Head of caudate nucleus (tissue), 42 donors: ENCODE results near the gene MED14.
"Not testable (repeated sequence)": the region's sequence is repeated elsewhere in the genome, so short reads cannot be mapped to it uniquely, and the experiment has no call there.

Experiments
- DNase-seq, 42 donors: peaks; one replicate each; pipeline versions ENCODE4 v3.0.0 to v3.0.0-alpha.2; 2020 to 2021; ENCODE audit warnings: mixed read lengths in 7 of 42
- intact Hi-C: fragments of 100-400 bp; cut with DNase I; formaldehyde crosslinking; loops from one replicate; pipeline ENCODE4 v1.15.0; 2022

MED14 gene

GRCh38 chrX:40734971-40735324, 394 bp downstream of the MED14 start:
- intact Hi-C loops = loop anchor here (2.0 to 10.0 kb wide), 2 partner anchors 84 to 350 kb away; partner anchors contain the start of gene USP9X
- peak in 7 of 42 donors; percentile 3 to 48 (median 16) for DNase-seq

DNA sequence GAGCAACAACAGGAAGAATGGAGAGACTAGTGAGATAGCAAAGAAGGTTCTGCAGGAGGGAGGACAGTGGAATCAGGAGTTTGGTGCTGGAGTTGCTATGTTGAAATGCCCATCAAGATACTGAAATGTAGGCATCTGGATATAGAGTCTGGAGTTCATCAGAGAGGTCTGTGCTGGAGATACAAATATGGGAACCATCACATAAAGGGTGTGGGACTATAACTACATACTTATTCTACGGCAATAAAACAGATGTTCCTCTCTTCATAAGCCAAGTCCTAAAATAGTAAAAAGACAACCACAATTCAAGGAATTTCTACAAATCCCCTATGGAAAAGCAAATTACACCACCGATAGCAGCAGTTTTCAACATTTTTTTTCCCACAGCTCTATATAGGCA, 1.6 kb downstream of the MED14 start:
- DNase-seq = no peak
- intact Hi-C loops = loop anchor here (2.0 to 10.0 kb wide), 2 partner anchors 83 to 351 kb away; partner anchors contain the start of gene USP9X

DNA sequence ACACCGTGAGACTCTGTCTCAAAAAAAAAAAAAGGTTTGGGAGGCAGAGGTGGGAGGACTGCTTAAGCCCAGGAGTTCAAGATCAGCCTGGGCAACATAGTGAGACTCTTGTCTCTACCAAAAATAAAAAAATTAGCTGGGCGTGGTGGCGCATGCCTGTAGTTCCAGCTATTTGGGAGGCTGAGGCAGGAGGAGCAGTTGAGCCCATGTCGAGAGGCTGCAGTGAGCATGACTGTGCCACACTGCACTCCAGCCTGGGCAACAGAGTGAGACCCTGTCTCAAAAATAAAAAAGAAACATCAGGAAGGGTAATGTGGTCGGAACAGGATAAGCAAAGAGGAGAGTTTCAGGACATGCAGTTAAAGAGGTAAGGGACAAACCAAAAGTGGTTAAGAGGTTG, 2.8 kb downstream of the MED14 start:
- intact Hi-C loops = loop anchor here (10.0 kb wide), 1 partner anchor 352 kb away; the partner anchor contains the start of gene USP9X
- not testable (repeated sequence) for DNase-seq

DNA sequence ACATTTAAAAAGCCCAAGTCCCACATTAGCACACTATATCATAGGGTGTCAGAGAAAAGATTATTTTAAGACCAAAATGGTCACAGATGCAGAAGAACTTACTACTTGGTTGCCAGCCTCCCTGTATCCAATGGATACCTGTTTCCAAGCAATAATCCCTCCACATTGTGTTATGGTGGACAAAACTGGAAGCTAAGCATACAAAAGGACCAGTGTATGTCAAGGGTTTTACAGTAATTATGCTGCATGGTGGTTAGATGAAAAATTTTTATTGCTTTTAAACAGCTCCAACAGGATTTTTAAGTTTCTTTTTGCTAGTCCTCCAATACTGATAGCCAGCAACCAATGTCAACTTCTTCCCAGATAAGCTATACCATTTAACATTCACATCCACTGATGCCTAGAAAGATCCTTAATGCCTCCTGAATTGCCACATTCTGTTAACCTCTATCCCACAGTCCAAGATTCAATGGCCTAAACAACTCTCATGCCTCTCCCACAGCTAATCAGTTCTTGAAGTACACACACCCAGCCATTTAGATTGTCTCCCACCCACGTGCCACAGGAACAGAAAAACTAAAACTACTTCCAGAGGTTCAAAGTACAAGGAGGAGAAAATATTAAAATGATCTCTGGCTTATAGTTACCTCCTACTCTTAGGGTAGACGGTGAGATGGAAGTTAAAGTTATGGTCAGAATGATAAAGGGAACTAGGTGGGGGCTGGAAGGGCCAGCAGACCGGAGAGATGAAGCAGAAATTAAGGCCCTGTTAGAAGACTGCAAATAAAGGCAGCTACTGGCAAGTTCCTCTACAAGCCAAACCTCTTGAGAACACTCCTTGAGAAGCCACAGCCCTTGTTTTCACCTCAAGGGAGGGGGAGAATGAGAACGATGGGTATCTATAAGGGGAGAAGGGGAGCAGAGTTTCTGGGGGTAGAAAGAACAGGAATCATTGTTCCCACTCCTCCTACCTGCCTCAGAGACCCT, 5.5 kb downstream of the MED14 start:
- intact Hi-C loops = loop anchor here (10.0 kb wide), 1 partner anchor 355 kb away; the partner anchor contains the start of gene USP9X
- DNase-seq = no peak

DNA sequence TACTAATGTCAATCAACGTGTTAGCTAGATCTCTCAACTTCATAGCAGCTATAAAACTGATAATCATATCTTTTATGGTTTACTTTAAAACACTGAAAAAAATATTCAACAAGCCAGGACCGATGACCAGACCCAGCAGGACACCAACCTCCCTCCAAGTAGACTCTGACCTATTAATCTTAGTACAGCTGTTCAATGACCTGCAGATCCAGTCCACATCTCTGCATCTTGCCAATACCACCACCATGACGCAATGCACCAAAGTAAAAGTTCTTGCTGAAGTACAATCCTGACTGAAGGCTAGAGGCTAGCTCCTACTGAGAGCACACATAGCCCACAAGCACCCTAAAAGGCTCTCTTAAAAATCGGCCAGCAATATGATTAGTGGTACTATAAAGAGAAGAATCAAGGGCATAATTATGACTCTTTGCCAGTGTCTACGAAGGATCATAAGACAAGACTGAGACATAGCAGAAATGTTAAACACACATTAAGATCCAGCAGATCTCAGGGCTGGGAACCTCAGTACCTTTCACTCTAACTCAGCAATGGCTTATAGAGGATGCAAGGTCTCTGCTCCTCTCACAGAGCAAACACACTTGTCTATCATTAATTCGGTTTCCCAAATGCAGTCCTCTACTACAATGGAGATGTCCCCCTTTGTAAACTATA, 7.6 kb downstream of the MED14 start:
- intact Hi-C loops = no loop called here
- no peak for DNase-seq

GRCh38 chrX:40727093-40727492, 8.2 kb downstream of the MED14 start:
- intact Hi-C loops = no loop called here
- no peak for DNase-seq

GRCh38 chrX:40722930-40723329, 12.4 kb downstream of the MED14 start:
- intact Hi-C loops = no loop called here
- DNase-seq = no peak

DNA sequence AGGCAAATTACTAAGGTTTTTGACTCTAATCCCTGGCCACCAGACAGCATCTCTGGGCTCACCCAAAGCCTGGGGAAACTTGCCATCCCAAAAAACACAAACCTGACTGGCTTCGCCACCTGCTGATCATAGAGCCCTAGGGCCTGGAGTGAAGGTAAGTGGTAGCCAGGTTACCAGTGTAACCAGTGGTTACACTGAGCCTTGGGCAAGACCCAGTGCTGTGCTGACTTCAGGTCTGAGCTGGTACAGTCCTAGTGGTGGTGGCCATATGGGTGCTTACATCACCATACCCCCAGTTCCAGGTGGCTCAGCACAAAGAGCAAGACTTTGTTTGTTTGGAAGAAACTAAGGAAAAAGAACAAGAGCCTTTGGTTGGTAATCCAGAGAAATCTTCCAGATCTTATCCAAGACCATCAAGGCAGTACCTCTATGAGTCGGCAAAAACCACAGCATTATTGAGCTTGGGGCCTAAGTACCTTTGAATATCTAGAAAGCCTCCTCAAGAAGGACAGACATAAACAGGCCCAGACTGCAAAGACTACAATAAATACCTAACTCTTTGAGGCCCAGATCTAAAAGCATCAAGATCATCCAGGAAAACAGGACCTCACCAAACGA, 13.7 kb downstream of the MED14 start:
- no peak for DNase-seq
- intact Hi-C loops = no loop called here

DNA sequence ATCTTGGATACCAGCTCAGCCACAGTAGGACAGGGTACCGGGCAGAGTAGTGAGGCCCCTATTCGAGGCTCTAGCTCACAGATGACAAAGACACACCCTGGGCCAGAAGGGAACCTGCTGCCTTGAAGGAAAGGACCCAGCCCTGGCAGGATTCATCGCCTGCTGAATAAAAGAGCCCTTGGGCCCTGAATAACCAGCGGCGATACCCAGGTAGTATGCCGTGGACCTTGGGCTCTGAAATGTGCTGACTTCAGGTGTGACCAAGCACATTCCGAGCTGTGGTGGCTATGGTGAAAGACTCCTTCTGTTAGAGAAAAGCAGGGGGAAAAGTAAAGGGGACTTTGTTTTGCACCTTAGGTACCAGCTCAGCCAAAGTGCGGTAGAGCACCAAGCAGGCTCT, 14.6 kb downstream of the MED14 start:
- intact Hi-C loops = no loop called here
- DNase-seq = no peak

GRCh38 chrX:40720339-40720738, 15.0 kb downstream of the MED14 start:
- no peak for DNase-seq
- intact Hi-C loops = no loop called here

GRCh38 chrX:40719731-40720130, 15.6 kb downstream of the MED14 start:
- DNase-seq = no peak
- intact Hi-C loops = no loop called here

DNA sequence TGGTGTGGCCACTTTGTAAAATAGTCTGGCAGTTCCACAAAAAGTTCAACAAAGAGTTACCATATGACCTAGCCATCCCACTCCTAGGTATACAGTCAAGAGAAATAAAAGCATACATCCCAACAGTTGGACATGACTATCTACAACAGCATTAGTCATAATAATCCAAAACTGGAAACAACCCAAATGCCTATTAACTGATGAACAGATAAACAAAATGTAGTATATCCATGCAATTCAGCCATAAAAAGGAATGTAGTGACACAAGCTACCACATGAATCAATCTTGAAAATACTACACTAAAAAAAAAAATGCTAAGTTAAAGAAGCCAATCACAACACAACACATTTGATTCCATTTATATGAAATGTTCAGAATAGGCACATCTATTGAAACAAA, 16.1 kb downstream of the MED14 start:
- intact Hi-C loops = no loop called here
- no peak for DNase-seq

DNA sequence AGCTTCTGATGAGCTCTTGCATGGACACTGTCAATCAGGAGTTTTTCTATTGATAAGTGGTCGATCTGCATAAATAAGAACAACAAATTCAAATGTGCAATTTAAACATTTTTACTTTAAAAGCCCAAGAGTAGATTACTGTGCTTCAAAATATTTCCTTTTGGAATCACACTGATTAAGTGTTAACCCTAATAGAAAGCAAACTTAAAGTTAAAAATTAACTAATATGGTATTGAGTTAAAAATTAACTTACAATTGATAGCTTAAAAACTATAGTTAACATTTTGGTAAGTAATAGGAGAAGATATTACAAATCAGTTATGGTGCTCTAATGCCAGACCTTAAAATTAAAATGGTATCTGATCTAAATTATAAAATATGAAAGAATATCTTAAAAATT, 25.9 kb downstream of the MED14 start:
- intact Hi-C loops = no loop called here
- DNase-seq = no peak

GRCh38 chrX:40705658-40706312, 29.6 kb downstream of the MED14 start:
- intact Hi-C loops = no loop called here
- DNase-seq = no peak

GRCh38 chrX:40700640-40701342, 34.6 kb downstream of the MED14 start:
- intact Hi-C loops = no loop called here

DNA sequence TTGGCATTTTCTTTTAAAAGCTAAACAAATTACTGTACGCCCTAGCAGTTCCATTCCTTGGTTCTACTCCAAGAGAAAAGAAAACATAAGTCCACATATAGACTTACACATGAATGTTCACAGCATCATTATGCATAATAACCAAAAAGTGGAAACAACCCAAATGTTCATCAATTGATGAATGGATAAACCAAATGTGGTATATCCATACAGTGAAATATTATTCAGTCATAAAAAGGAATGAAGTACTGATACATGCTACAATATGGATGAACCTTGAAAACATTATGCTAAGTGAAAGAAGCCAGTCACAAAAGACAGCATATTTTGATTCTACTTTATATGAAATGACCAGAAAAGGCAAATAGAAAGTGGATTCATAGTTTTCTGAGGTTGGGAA, 36.5 kb downstream of the MED14 start:
- no peak for DNase-seq
- intact Hi-C loops = no loop called here

More at GRCh38 chrX:40700640-40701342, 34.6 kb downstream of the MED14 start:
- no peak for DNase-seq

GRCh38 chrX:40694802-40695201, 40.5 kb downstream of the MED14 start:
- DNase-seq = no peak
- intact Hi-C loops = no loop called here

DNA sequence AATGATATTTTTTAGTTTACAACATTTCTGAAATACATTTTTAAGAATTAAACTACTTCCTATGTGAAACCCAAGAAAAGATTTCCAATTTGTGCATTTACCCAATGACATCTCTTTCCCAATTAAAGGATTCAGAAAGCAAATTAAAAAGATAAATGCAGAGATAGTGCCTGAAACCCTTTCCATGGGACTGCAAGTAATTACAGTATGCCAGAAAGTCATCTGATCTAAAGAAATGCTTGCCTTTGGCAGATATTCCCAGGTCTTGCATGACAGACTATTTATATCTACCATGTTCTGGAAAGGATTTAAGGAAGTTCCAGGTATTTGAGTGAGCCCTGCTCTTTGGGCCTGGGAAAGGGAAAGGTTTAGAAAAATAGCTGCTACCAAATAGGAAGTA, 46.4 kb downstream of the MED14 start:
- intact Hi-C loops = no loop called here
- no peak for DNase-seq

GRCh38 chrX:40687169-40687568, 48.2 kb downstream of the MED14 start:
- intact Hi-C loops = no loop called here
- DNase-seq = no peak
